ENCODE data around the gene THAP9.
"Not testable (repeated sequence)": the region's sequence is repeated elsewhere in the genome, so short reads cannot be mapped to it uniquely, and the experiment has no call there.

Gene THAP9

GRCh38 chr4:82900411-82901182, at the start of gene THAP9:
TSS of gene THAP9 (plus strand) at chr4:82900735. CDS start at chr4:82900803, 68 bp downstream.
- DNase-seq (ENCODE audit: low spot score), result peak; percentile 100
- no peak for TF ChIP-seq CTCF (IDR thresholded peaks at IDR 0.05)
- Histone ChIP-seq H3K27ac (peak within 1 kb of the TSS; percentile 96 to 100), H3K4me3 (peak within 1 kb of the TSS; percentile 84)

- Histone ChIP-seq H3K4me3 (no peak overlapping the region), H3K27ac (no peak overlapping the region)
- no peak for DNase-seq (ENCODE audit: low spot score)
- TF ChIP-seq CTCF (IDR thresholded peaks at IDR 0.05), result no peak
Measured at GRCh38 chr4:82851318-82851717, 49.2 kb upstream of the THAP9 start.

- no peak for TF ChIP-seq CTCF (IDR thresholded peaks at IDR 0.05)
- DNase-seq (ENCODE audit: low spot score), result no peak
- Histone ChIP-seq H3K4me3 (no peak overlapping the region), H3K27ac (no peak overlapping the region)
Measured at GRCh38 chr4:82851885-82852750, 48.4 kb upstream of the THAP9 start.

- Histone ChIP-seq H3K4me3 (no peak overlapping the region), H3K27ac (no peak overlapping the region)
- no peak for TF ChIP-seq CTCF (IDR thresholded peaks at IDR 0.05)
- DNase-seq (ENCODE audit: low spot score), result no peak
Measured at GRCh38 chr4:82852751-82853285, 47.7 kb upstream of the THAP9 start.

- H3K27ac ChIP-seq; H3K4me3 ChIP-seq; DNase-seq (ENCODE audit: low spot score): not testable (repeated sequence)
Measured at GRCh38 chr4:82860487-82860886, 40.0 kb upstream of the THAP9 start.

- Histone ChIP-seq H3K27ac (no peak overlapping the region), H3K4me3 (no peak overlapping the region)
- no peak for TF ChIP-seq CTCF (IDR thresholded peaks at IDR 0.05)
- DNase-seq (ENCODE audit: low spot score), result no peak
Measured at GRCh38 chr4:82861529-82861928, 39.0 kb upstream of the THAP9 start.

GRCh38 chr4:82864336-82864979, 36.1 kb upstream of the THAP9 start:
- Histone ChIP-seq H3K4me3 (no peak overlapping the region), H3K27ac (peak overlapping the region in 1 of 2 donors; percentile 31)
- TF ChIP-seq CTCF (IDR thresholded peaks at IDR 0.05), result no peak

More at GRCh38 chr4:82864336-82864979, 36.1 kb upstream of the THAP9 start:
- no peak for DNase-seq (ENCODE audit: low spot score)

Data from coronary artery (tissue), 2 donors.